Suprapubic skin (tissue), 4 donors: ENCODE measurements around the gene MUC2.

Experiments
- POLR2A ChIP-seq, 2 donors: fragments of 450-650 bp; IDR thresholded peaks; one replicate each; pipeline ENCODE4 v1.6.1; 2017; ENCODE audit warnings: antibody characterized with exemption in 2 of 2, mild to moderate bottlenecking in 2 of 2, moderate library complexity in 2 of 2
- POLR2AphosphoS5 ChIP-seq, 3 donors: sonication (generic); formaldehyde crosslinking; IDR thresholded peaks; one replicate each; pipeline ENCODE4 v1.6.1; 2017; ENCODE audit warnings: antibody characterized with exemption in 3 of 3

DNA sequence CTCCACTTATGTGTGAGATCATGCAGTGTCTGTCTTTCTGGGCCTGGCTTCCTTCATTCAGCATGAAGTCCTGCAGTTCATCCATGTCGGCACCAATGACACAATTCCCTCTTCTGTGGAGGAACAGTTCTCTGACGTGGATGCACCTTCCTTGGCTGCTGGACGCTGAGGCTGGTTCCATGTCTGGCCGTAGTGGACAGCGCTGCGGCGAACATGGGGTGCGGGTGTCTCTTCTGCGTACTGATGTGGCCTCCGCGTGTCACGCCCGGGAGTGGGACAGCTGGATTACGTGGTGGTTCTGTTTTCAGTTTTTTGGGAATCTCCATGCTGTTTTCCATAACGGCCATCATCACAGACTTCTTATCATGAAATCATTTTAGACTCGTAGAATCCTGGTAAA is 16.9 kb upstream of the MUC2 start:
- no peak for TF ChIP-seq POLR2A (IDR thresholded peaks at IDR 0.05)
- no peak for TF ChIP-seq POLR2AphosphoS5 (IDR thresholded peaks at IDR 0.05)
